HG03575 (cell line): ENCODE data around the gene FBXO17.
A peak's percentile ranks its signal among the peaks of the same experiment; 100 is the strongest.

Source experiments
- ATAC-seq: cut with Tn5 transposase; IDR thresholded peaks from one replicate; pipeline ENCODE4 v1.9.1; 2021; ENCODE audit not compliant: unreplicated experiment, insufficient number of reproducible peaks, low FRiP score; ENCODE audit errors: extremely low read depth

Gene FBXO17

GRCh38 chr19:38900743-38901190, 74.8 kb downstream of the FBXO17 start:
- no peak for ATAC-seq

- no peak for ATAC-seq
These were observed 75.3 kb downstream of the FBXO17 start for GRCh38 chr19:38900202-38900629.

GRCh38 chr19:38899447-38900201, 75.9 kb downstream of the FBXO17 start, which contains the start of the genes NFKBIB and SIRT2:
NFKBIB (plus strand) TSS chr19:38899969; CDS start chr19:38900033, 64 bp downstream.
SIRT2 (minus strand) TSS chr19:38899618; CDS start chr19:38899521, 97 bp downstream.
- ATAC-seq = peak; percentile 75

GRCh38 chr19:38898788-38899446, 76.6 kb downstream of the FBXO17 start:
- no peak for ATAC-seq

GRCh38 chr19:38894968-38895367, 80.6 kb downstream of the FBXO17 start:
- no peak for ATAC-seq

- no peak for ATAC-seq
These were observed 82.2 kb downstream of the FBXO17 start for GRCh38 chr19:38893341-38893771.

GRCh38 chr19:38892841-38893240, 82.7 kb downstream of the FBXO17 start:
- no peak for ATAC-seq

GRCh38 chr19:38891771-38892170, 83.8 kb downstream of the FBXO17 start:
- no peak for ATAC-seq
